ENCODE measurements around the gene SH3YL1. TPM values are rescaled to one million over a fixed set of nuclear protein-coding genes. Genes with fewer than 3 reads are reported as not detected.

The SH3YL1 gene
- total RNA-seq, 1 experiment from 2014 or later, result 26.5 TPM

GRCh38 chr2:233030-233429, 30.8 kb downstream of the SH3YL1 start:
- Histone ChIP-seq H4K5ac (ENCODE audit: insufficient read length, low read depth, low read length) (no peak overlapping the region), H3K56ac (ENCODE audit: insufficient read length, low read depth, low read length) (no peak overlapping the region), H3K4me1 (ENCODE audit: insufficient read depth, low read length) (no peaks in the 10 kb centered on the region), H3K27me3 (ENCODE audit: insufficient read depth, low read length) (no peaks in the 10 kb centered on the region), H3K4ac (ENCODE audit: low read depth, low read length) (no peak overlapping the region), H2BK20ac (ENCODE audit: low read depth, low read length, poor library complexity, severe bottlenecking) (no peak overlapping the region), H3K4me2 (ENCODE audit: insufficient read depth, insufficient read length, low read length) (no peak overlapping the region), H4K8ac (replicated peaks; ENCODE audit: insufficient read length, low read depth, low read length) (no peak overlapping the region), H3K9me3 (ENCODE audit: control insufficient read depth, low read depth, low read length) (no peaks in the 10 kb centered on the region), H3K23ac (ENCODE audit: insufficient read length, low read depth, low read length) (no peak overlapping the region), H2BK12ac (ENCODE audit: insufficient read length, low read depth, low read length) (no peak overlapping the region), H2BK5ac (ENCODE audit: insufficient read length, low read length) (no peak overlapping the region), H2BK15ac (ENCODE audit: low read depth, low read length) (no peak overlapping the region), H2AFZ (ENCODE audit: low read length) (no peak overlapping the region), H3T11ph (ENCODE audit: low read length) (no peak overlapping the region), H3K79me1 (ENCODE audit: insufficient read depth, low read depth, low read length, poor library complexity, severe bottlenecking) (no peaks in the 10 kb centered on the region), H4K91ac (ENCODE audit: insufficient read length, low read depth, low read length) (no peak overlapping the region), H3K79me2 (ENCODE audit: insufficient read depth, low read length) (no peaks in the 10 kb centered on the region), H4K20me1 (ENCODE audit: control insufficient read depth, insufficient read depth, insufficient read length) (no peaks in the 10 kb centered on the region), H3K14ac (ENCODE audit: insufficient read depth, low read length) (no peak overlapping the region), H2AK5ac (ENCODE audit: insufficient read length, low read length) (no peak overlapping the region), H3K23me2 (ENCODE audit: insufficient read length, low read depth, low read length, poor library complexity, severe bottlenecking) (no peaks in the 10 kb centered on the region), H3K27ac (ENCODE audit: insufficient read length, low read depth, low read length) (no peak overlapping the region), H3K9ac (ENCODE audit: extremely low read depth, insufficient read length, low read length) (no peak overlapping the region), H2BK120ac (ENCODE audit: low read depth, low read length, poor library complexity, severe bottlenecking) (no peak overlapping the region), H3K18ac (ENCODE audit: insufficient read length, low read depth, low read length) (no peak overlapping the region)
- peaks cover 23 to 25% of the 10 kb centered on the region in 2 experiments for H3K4me1 Mint-ChIP-seq
- WGBS (ENCODE audit: extremely low coverage, insufficient read length, low lambda C conversion rate), result no CpG with 5 or more reads among the region's 7 CpGs
- no peaks in the 10 kb centered on the region for H3K27me3 Mint-ChIP-seq (ENCODE audit: low read depth)
- H3K27ac Mint-ChIP-seq, result peak overlapping the region in 2 of 3 experiments; percentile 53 to 88; a peak in 4 of 7 replicates
- no peak for TF ChIP-seq CTCF (conservative IDR thresholded peaks at IDR 0.05)
- H3K4me3 Mint-ChIP-seq, result peak overlapping the region in 1 of 2 experiments; percentile 65; a peak in 1 of 5 replicates
- peaks cover 0 to 2% of the 10 kb centered on the region in 2 experiments; a peak in 1 of 5 replicates for H3K9me3 Mint-ChIP-seq
- peaks cover 0 to 10% (median 8%) of the 10 kb centered on the region in 3 experiments; a peak in 6 of 7 replicates for H3K36me3 Mint-ChIP-seq (ENCODE audit: insufficient read depth in 1 of 3, low read depth in 3 of 3)
- peak; percentile 73 for DNase-seq

All from H9 (cell line).